Thymus (tissue), 11 donors: Measurements from ENCODE around the gene B4GALT5. TPM values are rescaled to one million over a fixed set of nuclear protein-coding genes. Genes with fewer than 3 reads are reported as not detected.

ENCODE experiments used
- DNase-seq, 9 donors: peaks; one replicate each; pipeline ENCODE4 v3.0.0-alpha.2; 2013; ENCODE audit warnings: low spot score in 9 of 9, low read depth in 6 of 9, missing footprints in 1 of 9
- H3K27ac ChIP-seq, 2 donors: one replicate each; pipeline ENCODE4 v1.5.1; 2013; ENCODE audit warnings: control low read depth in 1 of 2, low read depth in 1 of 2, low read length in 1 of 2, mild to moderate bottlenecking in 1 of 2, moderate library complexity in 1 of 2
- H3K27me3 ChIP-seq, 2 donors: one replicate each; pipeline ENCODE4 v1.5.1; 2013; ENCODE audit warnings: low read length in 1 of 2; ENCODE audit not compliant: control insufficient read depth in 2 of 2, insufficient read depth in 1 of 2
- H3K36me3 ChIP-seq, 2 donors: one replicate each; pipeline ENCODE4 v1.5.1; 2013; ENCODE audit warnings: low read length in 1 of 2, mild to moderate bottlenecking in 1 of 2, moderate library complexity in 1 of 2; ENCODE audit not compliant: control insufficient read depth in 2 of 2, insufficient read depth in 2 of 2
- H3K4me1 ChIP-seq, 2 donors: one replicate each; pipeline ENCODE4 v1.5.1; 2013; ENCODE audit warnings: low read length in 2 of 2; ENCODE audit not compliant: control insufficient read depth in 2 of 2, insufficient read depth in 2 of 2
- H3K4me3 ChIP-seq, 2 donors: one replicate each; pipeline ENCODE4 v1.5.1; 2013; ENCODE audit warnings: low read length in 2 of 2, control low read depth in 1 of 2, mild to moderate bottlenecking in 1 of 2
- H3K9me3 ChIP-seq, 2 donors: one replicate each; pipeline ENCODE4 v1.5.1; 2013; ENCODE audit warnings: low read length in 1 of 2, mild to moderate bottlenecking in 1 of 2; ENCODE audit not compliant: control insufficient read depth in 2 of 2, insufficient read depth in 1 of 2
- WGBS: extraction: QIAGEN DNeasy Blood & Tissue Kit; methylation state at CpG from one replicate; pipeline ENCODE4 v1.1.7; 2013; 5-methylcytosine and 5-hydroxymethylcytosine counted together
- polyA plus RNA-seq: library from polyadenylated mRNA; stranded (reverse); fragments of 200-250 nt; gene quantifications from one replicate; pipeline ENCODE4 v1.2.3, GENCODE V29; 2013
- total RNA-seq: library from RNA; stranded (reverse); fragments of 120-200 nt; gene quantifications from one replicate; pipeline ENCODE4 v1.2.4, GENCODE V29; 2013
- donor health status: healthy.

The B4GALT5 gene
- total and polyA plus RNA-seq, 2 donors, result 6.8 to 10.9 TPM

DNA sequence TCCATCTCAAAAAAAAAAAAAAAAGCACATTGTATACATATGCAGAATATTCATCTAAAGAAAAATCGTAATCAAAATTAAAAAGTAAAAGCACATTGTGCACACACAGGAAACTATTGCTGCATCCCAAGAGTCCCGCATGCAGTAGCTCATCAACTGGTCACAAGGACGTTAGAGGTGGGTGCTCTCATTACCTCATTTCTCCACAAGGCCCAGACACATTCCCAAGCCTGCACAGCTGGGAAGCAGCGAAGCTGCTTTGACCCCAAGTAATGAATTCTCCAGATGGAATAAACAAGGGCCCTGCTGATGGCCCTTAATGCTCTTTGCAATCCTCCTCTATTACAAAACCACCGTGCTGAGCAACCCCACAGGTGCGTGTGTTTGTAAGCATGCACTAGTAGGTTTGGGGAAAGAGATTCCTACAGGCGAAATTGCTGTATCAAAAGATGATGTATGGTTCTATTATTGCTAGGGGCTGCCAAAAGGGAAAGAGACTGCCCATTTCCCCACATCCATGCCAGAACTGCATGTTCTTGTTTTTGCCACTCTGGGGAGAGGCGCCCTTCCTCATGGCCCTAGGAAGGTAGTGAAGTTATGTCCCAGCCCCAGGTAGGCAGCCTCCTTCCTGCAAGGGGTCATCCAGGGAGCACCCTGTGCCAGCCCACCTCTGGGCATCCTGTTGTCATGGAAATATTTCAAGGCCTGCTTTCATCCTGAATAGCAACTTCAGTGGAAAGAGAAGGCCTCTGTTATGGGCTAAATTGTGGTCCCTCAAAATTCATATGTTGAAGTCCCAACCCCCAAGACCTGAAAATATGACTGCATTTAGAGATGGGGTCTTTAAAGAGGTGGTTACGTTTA lies 111.1 kb downstream of the B4GALT5 start:
- Histone ChIP-seq H3K27ac (no peak overlapping the region), H3K9me3 (no peaks in the 10 kb centered on the region), H3K4me3 (no peak overlapping the region), H3K4me1 (no peaks in the 10 kb centered on the region), H3K27me3 (peaks cover 0 to 4% of the 10 kb centered on the region in 2 donors), H3K36me3 (no peaks in the 10 kb centered on the region)
- DNase-seq, result no peak
- WGBS, result 96% methylated on average over 9 of the region's 9 CpGs

DNA sequence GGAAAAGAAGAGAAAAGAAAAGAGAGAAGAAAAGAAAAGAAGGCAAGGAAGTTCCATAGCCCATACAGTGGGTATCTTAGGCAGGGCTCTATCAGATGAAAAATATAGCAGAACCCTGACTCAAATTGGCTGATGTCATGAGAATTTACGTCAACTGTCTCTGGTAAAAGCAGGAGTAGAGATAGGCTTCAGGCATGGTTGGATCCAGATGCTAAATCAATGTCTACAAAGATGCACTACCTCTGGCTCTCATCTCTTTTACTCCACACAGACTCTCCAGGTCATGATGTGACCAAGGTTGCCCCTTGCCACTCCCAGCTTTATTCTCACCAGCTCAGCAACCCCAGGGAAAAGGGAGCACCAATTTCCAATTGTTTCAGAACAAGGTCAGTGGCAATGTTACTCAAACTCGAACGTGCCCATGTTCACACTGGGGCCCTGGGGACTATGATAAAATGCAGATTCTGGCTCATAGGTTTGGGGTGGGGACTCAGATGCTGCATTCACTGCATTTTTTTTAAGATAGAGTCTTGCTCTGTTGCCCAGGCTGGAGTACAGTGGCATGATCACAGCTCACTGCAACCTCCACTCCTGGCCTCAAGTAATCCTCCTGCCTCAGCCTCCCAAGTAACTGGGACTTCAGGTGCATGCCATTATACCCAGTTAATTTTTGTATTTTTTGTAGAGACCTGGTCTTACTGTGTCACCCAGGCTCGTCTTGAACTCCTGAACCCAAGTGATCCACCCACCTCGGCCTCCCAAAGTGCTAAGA lies 112.3 kb downstream of the B4GALT5 start:
- Histone ChIP-seq H3K27me3 (peaks cover 0 to 4% of the 10 kb centered on the region in 2 donors), H3K4me3 (no peak overlapping the region), H3K27ac (no peak overlapping the region), H3K4me1 (no peaks in the 10 kb centered on the region), H3K9me3 (no peaks in the 10 kb centered on the region), H3K36me3 (no peaks in the 10 kb centered on the region)
- DNase-seq, result no peak
- 95% methylated on average over 5 of the region's 5 CpGs for whole genome bisulfite sequencing

DNA sequence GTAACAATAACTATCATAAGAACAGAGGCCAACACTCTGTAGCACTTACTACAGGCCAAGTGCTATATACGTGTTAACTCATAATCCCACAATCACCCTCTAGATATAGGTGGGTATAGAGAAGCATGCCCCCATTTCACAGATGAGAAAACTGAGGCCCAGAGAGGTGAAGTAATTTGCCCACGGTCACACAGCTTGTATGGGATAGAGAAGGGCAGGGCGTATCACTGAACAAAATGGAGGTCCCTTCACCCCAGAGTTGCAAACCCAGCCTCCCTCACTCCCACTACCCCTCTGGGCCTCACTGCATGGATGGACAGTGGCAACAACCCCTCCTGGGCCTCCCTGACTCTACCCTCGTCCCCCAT lies 113.9 kb downstream of the B4GALT5 start:
- no peak overlapping the region for H3K4me3 ChIP-seq
- DNase-seq, result no peak
- peaks cover 0 to under 1% of the 10 kb centered on the region in 2 donors for H3K4me1 ChIP-seq
- H3K27me3 ChIP-seq, result no peaks in the 10 kb centered on the region
- no peaks in the 10 kb centered on the region for H3K9me3 ChIP-seq
- no peaks in the 10 kb centered on the region for H3K36me3 ChIP-seq
- H3K27ac ChIP-seq, result no peak overlapping the region
- WGBS, result 93% methylated on average over 4 of the region's 4 CpGs

DNA sequence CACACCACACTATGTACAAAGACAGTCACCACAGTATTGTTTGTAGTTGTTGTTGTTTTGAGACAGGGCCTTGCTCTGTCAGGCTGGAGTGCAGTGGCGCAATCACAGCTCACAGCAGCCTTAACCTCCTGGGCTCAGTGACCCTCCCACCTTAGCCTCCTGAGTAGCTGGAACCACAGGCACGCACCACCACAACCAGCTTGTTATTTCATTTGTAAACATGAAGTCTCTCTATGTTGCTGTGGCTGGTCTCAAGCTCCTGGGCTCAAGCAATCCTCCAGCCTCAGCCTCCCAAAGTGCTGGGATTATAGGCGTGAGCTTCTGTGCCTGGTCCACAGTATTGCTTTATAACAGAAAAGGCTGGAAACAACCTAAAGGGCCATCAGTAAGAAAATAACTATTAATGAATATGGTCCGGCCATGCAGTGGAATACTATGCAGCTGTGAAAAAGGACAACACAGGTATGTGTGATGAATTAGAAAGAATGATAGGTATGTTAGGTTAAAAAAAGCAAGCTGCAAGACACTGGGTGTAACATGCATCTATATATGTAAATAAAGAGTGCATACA lies 115.8 kb downstream of the B4GALT5 start:
- H3K27me3 ChIP-seq, result no peaks in the 10 kb centered on the region
- peaks cover 0 to 9% of the 10 kb centered on the region in 2 donors for H3K4me1 ChIP-seq
- H3K27ac ChIP-seq, result no peak overlapping the region
- no peak for DNase-seq
- no peaks in the 10 kb centered on the region for H3K36me3 ChIP-seq
- WGBS, result 88% methylated on average over 4 of the region's 4 CpGs
- no peak overlapping the region for H3K4me3 ChIP-seq
- no peaks in the 10 kb centered on the region for H3K9me3 ChIP-seq

DNA sequence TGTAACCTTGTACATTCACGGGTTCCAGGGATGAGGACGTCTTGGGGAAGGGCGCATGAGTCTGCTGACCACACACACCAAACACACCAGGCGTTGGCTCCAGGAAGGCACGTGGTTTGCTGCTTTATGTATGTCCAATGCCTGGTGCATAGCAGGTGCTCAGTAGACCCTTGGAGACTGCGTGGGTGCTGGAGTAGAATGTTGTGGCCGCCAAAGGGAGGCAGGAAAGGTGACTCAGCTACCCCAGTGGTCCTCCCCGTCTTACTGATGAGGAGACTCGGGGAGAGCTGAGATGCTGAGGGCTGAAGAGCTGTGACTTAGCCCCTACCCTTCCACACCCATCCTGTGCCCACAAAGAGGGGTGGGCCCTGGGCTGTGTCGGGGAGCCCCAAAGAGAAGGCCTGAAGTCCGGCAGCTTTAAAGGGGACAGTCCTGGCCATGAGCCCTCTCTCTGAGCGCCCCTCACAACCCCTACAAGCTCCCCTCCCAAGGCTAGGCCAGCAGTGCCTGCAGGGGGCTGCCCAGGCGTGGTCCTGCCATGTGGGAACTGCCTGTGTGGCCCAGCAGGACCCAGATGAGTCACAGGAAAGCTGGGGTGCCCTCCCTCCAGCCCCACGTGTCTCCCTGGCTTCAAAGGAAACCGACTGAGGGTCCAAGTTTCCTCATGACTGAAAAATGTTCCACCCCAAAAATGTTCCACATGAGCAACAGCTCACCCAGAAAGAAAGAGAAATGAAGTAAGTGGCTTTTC lies 117.7 kb downstream of the B4GALT5 start:
- Histone ChIP-seq H3K27me3 (no peaks in the 10 kb centered on the region), H3K36me3 (no peaks in the 10 kb centered on the region), H3K9me3 (no peaks in the 10 kb centered on the region), H3K4me3 (no peak overlapping the region), H3K27ac (no peak overlapping the region), H3K4me1 (peaks cover 0 to 9% of the 10 kb centered on the region in 2 donors)
- WGBS, result 69% methylated on average over 15 of the region's 15 CpGs
- DNase-seq, result no peak

DNA sequence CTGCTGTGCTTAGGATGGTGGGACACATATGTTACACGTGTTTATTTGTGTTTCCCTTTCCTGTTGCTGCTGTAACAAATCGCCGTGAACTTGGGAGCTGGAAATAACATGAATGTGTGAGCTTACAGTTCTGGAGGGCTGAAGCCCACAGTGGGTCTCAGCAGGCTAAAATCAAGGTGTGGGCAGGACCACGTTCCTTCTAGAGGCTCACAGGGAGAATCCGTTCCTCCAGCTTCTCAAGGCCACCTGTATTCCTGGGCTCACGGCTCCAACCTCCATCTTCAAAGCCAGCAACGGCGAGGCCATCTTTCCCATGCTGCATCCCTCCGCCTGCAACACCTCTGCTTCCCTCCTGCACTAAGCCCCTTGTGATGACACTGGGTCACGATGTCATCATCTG lies 118.3 kb downstream of the B4GALT5 start:
- WGBS, result 91% methylated on average over 10 of the region's 10 CpGs
- peaks cover 0 to 9% of the 10 kb centered on the region in 2 donors for H3K4me1 ChIP-seq
- no peaks in the 10 kb centered on the region for H3K36me3 ChIP-seq
- H3K27ac ChIP-seq, result no peak overlapping the region
- H3K4me3 ChIP-seq, result no peak overlapping the region
- H3K27me3 ChIP-seq, result no peaks in the 10 kb centered on the region
- no peak for DNase-seq
- H3K9me3 ChIP-seq, result no peaks in the 10 kb centered on the region

DNA sequence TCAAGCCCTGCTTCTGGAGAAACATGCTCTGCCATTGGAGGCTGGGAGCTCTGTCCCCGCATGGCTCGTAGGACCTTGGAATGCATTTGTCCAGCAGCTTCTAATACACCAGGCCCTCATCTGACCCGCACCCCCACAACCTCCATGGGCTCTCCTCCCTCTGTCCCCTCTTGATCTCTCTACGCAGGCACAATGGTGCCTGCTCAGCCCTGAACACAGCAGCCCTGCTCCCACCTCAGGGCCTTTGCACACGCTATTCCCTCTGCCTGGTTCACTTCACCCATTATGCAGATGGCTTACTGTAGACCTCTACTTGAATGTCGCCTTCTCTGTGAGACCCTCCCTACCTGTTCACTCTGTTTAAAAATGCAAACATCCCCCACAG lies 118.8 kb downstream of the B4GALT5 start:
- H3K4me1 ChIP-seq, result peaks cover 0 to 9% of the 10 kb centered on the region in 2 donors
- no peak overlapping the region for H3K27ac ChIP-seq
- no peaks in the 10 kb centered on the region for H3K36me3 ChIP-seq
- no peaks in the 10 kb centered on the region for H3K9me3 ChIP-seq
- H3K4me3 ChIP-seq, result no peak overlapping the region
- 90% methylated on average over 6 of the region's 6 CpGs for WGBS
- DNase-seq, result no peak
- no peaks in the 10 kb centered on the region for H3K27me3 ChIP-seq

DNA sequence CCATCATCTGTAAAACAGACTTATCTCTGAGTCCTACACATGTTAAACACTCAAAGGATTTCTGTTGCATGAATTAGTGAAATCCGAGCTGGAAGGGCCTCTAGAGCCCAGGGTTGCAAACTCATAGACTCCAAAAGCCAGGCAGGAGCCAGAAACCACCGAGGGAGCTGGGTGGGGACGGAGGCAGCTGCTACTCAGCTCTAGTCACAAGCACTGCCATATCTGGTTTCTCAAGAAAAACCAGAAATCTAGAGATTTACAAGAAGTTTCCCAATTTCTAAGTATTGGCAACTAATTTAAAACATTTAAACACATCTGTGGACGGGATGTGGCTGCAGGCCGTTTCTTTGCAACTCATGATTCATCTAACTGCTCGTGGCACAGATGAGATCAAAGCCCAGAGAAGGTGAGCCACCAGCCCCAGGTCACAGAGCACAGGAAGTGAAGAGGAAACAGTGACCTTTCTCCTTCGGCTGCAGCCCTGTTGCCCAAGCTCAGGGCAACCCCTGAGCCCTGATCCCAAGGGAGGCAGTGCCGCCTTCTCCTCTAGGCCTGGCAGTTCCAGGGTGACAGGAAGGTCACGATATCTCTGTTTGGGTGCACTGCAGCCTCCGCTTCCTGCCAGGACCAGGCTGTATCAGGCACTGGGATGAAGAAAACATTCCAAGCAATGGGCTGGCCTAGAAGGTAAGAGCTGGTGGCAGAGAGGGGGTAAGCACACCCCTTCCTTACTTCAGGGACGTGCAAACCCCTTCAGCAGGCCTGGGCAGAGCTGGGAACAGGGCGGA lies 119.3 kb downstream of the B4GALT5 start:
- H3K9me3 ChIP-seq, result no peaks in the 10 kb centered on the region
- H3K27ac ChIP-seq, result peak overlapping the region in 1 of 2 donors; percentile 32
- peaks cover 0 to 3% of the 10 kb centered on the region in 2 donors for H3K27me3 ChIP-seq
- no peak overlapping the region for H3K4me3 ChIP-seq
- no peak for DNase-seq
- WGBS, result 80% methylated on average over 12 of the region's 12 CpGs
- H3K4me1 ChIP-seq, result peaks cover 0 to 9% of the 10 kb centered on the region in 2 donors
- no peaks in the 10 kb centered on the region for H3K36me3 ChIP-seq
